Neural cell (in vitro differentiated cells): ENCODE results near the gene SLC8A1.

Experiments
- CTCF ChIP-seq: fragments of 450-650 bp; IDR thresholded peaks from 2 replicates; pipeline ENCODE4 v1.5.1; 2014; ENCODE audit warnings: antibody characterized with exemption, mild to moderate bottlenecking, moderate library complexity; ENCODE audit not compliant: poor library complexity, severe bottlenecking
- EP300 ChIP-seq: fragments of 450-650 bp; conservative IDR thresholded peaks from 2 replicates; pipeline ENCODE4 v1.6.1; 2014; ENCODE audit warnings: antibody characterized with exemption, mild to moderate bottlenecking, moderate library complexity; ENCODE audit not compliant: poor library complexity, severe bottlenecking
- POLR2AphosphoS5 ChIP-seq: IDR thresholded peaks from 2 replicates; pipeline ENCODE4 v1.6.1; 2012
- RAD21 ChIP-seq: fragments of 450-650 bp; conservative IDR thresholded peaks from 2 replicates; pipeline ENCODE4 v1.6.1; 2014; ENCODE audit warnings: antibody characterized with exemption, mild to moderate bottlenecking, moderate library complexity
- REST ChIP-seq: IDR thresholded peaks from 2 replicates; pipeline ENCODE4 v1.6.1; 2012; ENCODE audit warnings: borderline replicate concordance
- SMC3 ChIP-seq: fragments of 450-650 bp; conservative IDR thresholded peaks from 2 replicates; pipeline ENCODE4 v1.6.1; 2014; ENCODE audit warnings: antibody characterized with exemption, mild to moderate bottlenecking, moderate library complexity; ENCODE audit not compliant: poor library complexity
- TAF1 ChIP-seq: IDR thresholded peaks from 2 replicates; pipeline ENCODE4 v1.6.1; 2012; ENCODE audit warnings: low read depth

- TF ChIP-seq CTCF (no peak), TAF1 (no peak), SMC3 (no peak), REST (no peak), POLR2AphosphoS5 (no peak), EP300 (no peak), RAD21 (no peak)
These were observed 133.0 kb downstream of the SLC8A1 start for GRCh38 chr2:40318921-40319320.
